ENCODE results near the gene OR10P1. TPM values are rescaled to one million over a fixed set of nuclear protein-coding genes. Genes with fewer than 3 reads are reported as not detected.

OR10P1 gene
- total and polyA plus RNA-seq, 2 of the 4 experiments (the other 2 are of a cell fraction): not detected

DNA sequence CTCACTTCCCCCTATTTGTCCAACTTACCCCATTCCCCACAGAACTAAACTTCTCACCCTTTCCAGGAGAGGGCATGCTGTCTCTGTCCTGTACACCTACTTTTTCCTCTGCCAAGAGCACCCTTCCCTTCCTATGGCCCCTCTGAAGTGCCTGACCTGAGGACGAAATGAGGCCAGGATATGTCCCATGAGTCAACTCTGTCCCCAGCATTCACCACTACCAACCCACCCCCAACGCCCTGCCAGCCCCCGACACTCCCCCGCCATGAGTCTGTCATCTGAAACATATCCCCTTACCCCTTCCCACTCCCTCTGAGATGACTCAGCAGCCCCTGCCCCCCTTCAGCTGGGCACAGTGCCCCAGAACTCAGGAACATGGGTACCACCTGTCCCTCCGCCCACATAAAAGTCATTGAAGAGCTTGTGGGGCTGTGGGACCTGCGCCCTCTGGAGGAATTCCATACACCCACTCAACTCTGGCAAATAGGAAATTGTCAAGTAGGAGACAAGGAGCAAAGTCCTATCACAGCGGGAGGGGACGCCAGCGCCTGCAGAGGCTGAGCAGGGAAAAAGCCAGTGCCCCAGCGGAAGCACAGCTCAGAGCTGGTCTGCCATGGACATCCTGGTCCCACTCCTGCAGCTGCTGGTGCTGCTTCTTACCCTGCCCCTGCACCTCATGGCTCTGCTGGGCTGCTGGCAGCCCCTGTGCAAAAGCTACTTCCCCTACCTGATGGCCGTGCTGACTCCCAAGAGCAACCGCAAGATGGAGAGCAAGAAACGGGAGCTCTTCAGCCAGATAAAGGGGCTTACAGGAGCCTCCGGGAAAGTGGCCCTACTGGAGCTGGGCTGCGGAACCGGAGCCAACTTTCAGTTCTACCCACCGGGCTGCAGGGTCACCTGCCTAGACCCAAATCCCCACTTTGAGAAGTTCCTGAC is 44.7 kb downstream of the OR10P1 start:
- no peak overlapping the region for H4K91ac ChIP-seq (ENCODE audit: insufficient read depth, low read depth, low read length)
- dilution Hi-C loops (cut with HindIII; ENCODE audit: low sequenced_read_pairs, unreplicated experiment): no loop called here
- H3K27ac ChIP-seq (ENCODE audit: insufficient read depth, low read length): no peak overlapping the region
- no peak overlapping the region for H3K56ac ChIP-seq (ENCODE audit: extremely low read depth, insufficient read depth, low read length)
- no peaks in the 10 kb centered on the region for H3K79me1 ChIP-seq (ENCODE audit: low read depth in 1 of 2, low read length in 2 of 2)
- H2BK15ac ChIP-seq (ENCODE audit: low read depth, low read length): no peak overlapping the region
- H3K4me3 ChIP-seq (ENCODE audit: insufficient read depth, low read depth, low read length): no peak overlapping the region
- no peak overlapping the region for H3K18ac ChIP-seq (ENCODE audit: low read depth, low read length)
- POLR2A ChIA-PET (ENCODE audit: unreplicated experiment): no interaction called here
- no peak overlapping the region for H3K14ac ChIP-seq (replicated peaks; ENCODE audit: low read depth, low read length)
- no peak overlapping the region for H3K23ac ChIP-seq (ENCODE audit: low read depth, low read length)
- no peak overlapping the region for H4K5ac ChIP-seq (ENCODE audit: low read depth, low read length)
- no TSS peak for BruUV-seq (replicated peaks)
- no peaks in the 10 kb centered on the region for H3K9me1 ChIP-seq (ENCODE audit: insufficient read depth, low read length)
- peak overlapping the region; percentile 85 for H2AFZ ChIP-seq (replicated peaks; ENCODE audit: low read length, poor library complexity)
- no peak overlapping the region for H2AK9ac ChIP-seq (replicated peaks; ENCODE audit: low read depth, low read length, poor library complexity)
- peak overlapping the region; percentile 69 for H3K4me2 ChIP-seq (ENCODE audit: low read depth, low read length)
- peaks cover 2% of the 10 kb centered on the region for H3K4me1 ChIP-seq (ENCODE audit: control insufficient read depth, insufficient read depth, low read length)
- DNase-seq (peak; percentile 51), ATAC-seq (ENCODE audit: low read depth) (peak; percentile 75)
- no peaks in the 10 kb centered on the region for H3K36me3 ChIP-seq (ENCODE audit: control insufficient read depth, insufficient read depth, low read length)
- in situ Hi-C loops (cut with MboI; ENCODE audit: low sequenced_read_pairs): no loop called here
- H2AK5ac ChIP-seq (ENCODE audit: low read depth, low read length): peak overlapping the region; percentile 13; the same call in 1 of the 2 replicates
- H2BK20ac ChIP-seq (ENCODE audit: low read depth, low read length): no peak overlapping the region
- no peak overlapping the region for H3K4ac ChIP-seq (ENCODE audit: low read depth, low read length)
- H4K20me1 ChIP-seq (ENCODE audit: insufficient read depth, low read length): no peaks in the 10 kb centered on the region
- intact Hi-C loops (cut with micrococcal nuclease): loop anchor here (1.0 kb wide), 1 partner anchor 56 kb away; no protein-coding TSS in a partner anchor
- no peaks in the 10 kb centered on the region for H3K9me3 ChIP-seq (ENCODE audit: control insufficient read depth, insufficient read depth, low read length)
- H3K27me3 ChIP-seq (ENCODE audit: control insufficient read depth, insufficient read depth, low read length): peaks cover 12% of the 10 kb centered on the region
- H4K8ac ChIP-seq (ENCODE audit: low read depth in 2 of 2, low read length in 2 of 2): no peak overlapping the region
- no peak overlapping the region for H3K9ac ChIP-seq (ENCODE audit: low read depth, low read length)
- no peak overlapping the region for H2BK5ac ChIP-seq (ENCODE audit: low read depth, low read length, poor library complexity, severe bottlenecking)
- TF ChIP-seq, protein P1, sequence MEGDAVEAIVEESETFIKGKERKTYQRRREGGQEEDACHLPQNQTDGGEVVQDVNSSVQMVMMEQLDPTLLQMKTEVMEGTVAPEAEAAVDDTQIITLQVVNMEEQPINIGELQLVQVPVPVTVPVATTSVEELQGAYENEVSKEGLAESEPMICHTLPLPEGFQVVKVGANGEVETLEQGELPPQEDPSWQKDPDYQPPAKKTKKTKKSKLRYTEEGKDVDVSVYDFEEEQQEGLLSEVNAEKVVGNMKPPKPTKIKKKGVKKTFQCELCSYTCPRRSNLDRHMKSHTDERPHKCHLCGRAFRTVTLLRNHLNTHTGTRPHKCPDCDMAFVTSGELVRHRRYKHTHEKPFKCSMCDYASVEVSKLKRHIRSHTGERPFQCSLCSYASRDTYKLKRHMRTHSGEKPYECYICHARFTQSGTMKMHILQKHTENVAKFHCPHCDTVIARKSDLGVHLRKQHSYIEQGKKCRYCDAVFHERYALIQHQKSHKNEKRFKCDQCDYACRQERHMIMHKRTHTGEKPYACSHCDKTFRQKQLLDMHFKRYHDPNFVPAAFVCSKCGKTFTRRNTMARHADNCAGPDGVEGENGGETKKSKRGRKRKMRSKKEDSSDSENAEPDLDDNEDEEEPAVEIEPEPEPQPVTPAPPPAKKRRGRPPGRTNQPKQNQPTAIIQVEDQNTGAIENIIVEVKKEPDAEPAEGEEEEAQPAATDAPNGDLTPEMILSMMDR (conservative IDR thresholded peaks at IDR 0.05; ENCODE audit: low read depth, low read length): peak; percentile 35
- TF ChIP-seq MAZ (IDR thresholded peaks at IDR 0.05; ENCODE audit: borderline replicate concordance, low read depth, low read length) (no peak), RAD21 (IDR thresholded peaks at IDR 0.05; ENCODE audit: low read length) (peak; percentile 52), RFX5 (IDR thresholded peaks at IDR 0.05; ENCODE audit: low read depth, low read length) (no peak), SMC3 (IDR thresholded peaks at IDR 0.05; ENCODE audit: low read depth, low read length) (peak; percentile 42; the same call in 1 of the 2 replicates), POLR2A (IDR thresholded peaks at IDR 0.05; ENCODE audit: low read depth, low read length) (no peak), MXI1 (IDR thresholded peaks at IDR 0.05; ENCODE audit: borderline replicate concordance, low read depth, low read length) (no peak), FOS (IDR thresholded peaks at IDR 0.05; ENCODE audit: low read depth, low read length) (no peak), NFE2L2 (IDR thresholded peaks at IDR 0.05; ENCODE audit: low read depth, low read length) (0 out of 2 replicates have a peak, but pooled peaks have one; percentile 15)
- TF ChIP-seq, protein P2, sequence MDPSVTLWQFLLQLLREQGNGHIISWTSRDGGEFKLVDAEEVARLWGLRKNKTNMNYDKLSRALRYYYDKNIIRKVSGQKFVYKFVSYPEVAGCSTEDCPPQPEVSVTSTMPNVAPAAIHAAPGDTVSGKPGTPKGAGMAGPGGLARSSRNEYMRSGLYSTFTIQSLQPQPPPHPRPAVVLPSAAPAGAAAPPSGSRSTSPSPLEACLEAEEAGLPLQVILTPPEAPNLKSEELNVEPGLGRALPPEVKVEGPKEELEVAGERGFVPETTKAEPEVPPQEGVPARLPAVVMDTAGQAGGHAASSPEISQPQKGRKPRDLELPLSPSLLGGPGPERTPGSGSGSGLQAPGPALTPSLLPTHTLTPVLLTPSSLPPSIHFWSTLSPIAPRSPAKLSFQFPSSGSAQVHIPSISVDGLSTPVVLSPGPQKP (IDR thresholded peaks at IDR 0.05; ENCODE audit: borderline replicate concordance, low read depth, low read length): no peak
- TF ChIP-seq, protein P3, sequence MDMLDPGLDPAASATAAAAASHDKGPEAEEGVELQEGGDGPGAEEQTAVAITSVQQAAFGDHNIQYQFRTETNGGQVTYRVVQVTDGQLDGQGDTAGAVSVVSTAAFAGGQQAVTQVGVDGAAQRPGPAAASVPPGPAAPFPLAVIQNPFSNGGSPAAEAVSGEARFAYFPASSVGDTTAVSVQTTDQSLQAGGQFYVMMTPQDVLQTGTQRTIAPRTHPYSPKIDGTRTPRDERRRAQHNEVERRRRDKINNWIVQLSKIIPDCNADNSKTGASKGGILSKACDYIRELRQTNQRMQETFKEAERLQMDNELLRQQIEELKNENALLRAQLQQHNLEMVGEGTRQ (IDR thresholded peaks at IDR 0.05; ENCODE audit: low read depth, low read length): no peak
- 6% methylated on average over 7 of the region's 17 CpGs; no CpG with 5 or more reads in 1 of the 2 experiments for WGBS, 2 experiments (ENCODE audit: extremely low coverage in 2 of 2, insufficient read length in 1 of 2)
- CTCF ChIA-PET: interaction anchor here (0.8 to 1.2 kb wide), 3 partner anchors 14 to 480 kb away, joined by 3 read pairs; no protein-coding TSS in a partner anchor
- no peak overlapping the region for H2BK120ac ChIP-seq (ENCODE audit: low read depth, low read length)
